Transverse colon (tissue), 4 donors: Measurements from ENCODE around the gene MBNL2. TPM values are rescaled to one million over a fixed set of nuclear protein-coding genes. Genes with fewer than 3 reads are reported as not detected.

Experiments
- DNase-seq: peaks from one replicate; pipeline ENCODE4 v3.0.0-alpha.2; 2019
- H3K27ac ChIP-seq, 4 donors: fragments of 200-600 bp; sonication (generic); 2 replicates each; pipeline ENCODE4 v1.5.1; 2016 to 2018; ENCODE audit warnings: inconsistent platforms in 4 of 4
- H3K27me3 ChIP-seq: fragments of 200-600 bp; sonication (generic); 2 replicates; pipeline ENCODE4 v1.5.1; 2017; ENCODE audit warnings: inconsistent platforms
- H3K36me3 ChIP-seq, 4 donors: fragments of 200-600 bp; sonication (generic); 2 replicates each; pipeline ENCODE4 v1.5.1; 2017 to 2019; ENCODE audit warnings: inconsistent platforms in 4 of 4
- H3K4me1 ChIP-seq, 4 donors: fragments of 200-600 bp; sonication (generic); 2 replicates each; pipeline ENCODE4 v1.5.1; 2017 to 2020; ENCODE audit warnings: inconsistent platforms in 4 of 4
- H3K4me3 ChIP-seq, 4 donors: fragments of 200-600 bp; sonication (generic); 1 replicate in 1 of 4; 2 replicates in 3 of 4; pipeline versions ENCODE4 v1.5.1 to v1.6.1; 2017 to 2019; ENCODE audit warnings: inconsistent platforms in 4 of 4
- H3K9me3 ChIP-seq, 2 donors: fragments of 200-600 bp; sonication (generic); 2 replicates each; pipeline ENCODE4 v1.5.1; 2017 to 2019; ENCODE audit warnings: inconsistent platforms in 2 of 2
- CTCF ChIP-seq, 5 experiments: fragments of 200-600 bp in 3 of 5; fragments of 450-650 bp in 2 of 5; sonication (generic) in 3 of 5; IDR thresholded peaks; 1 replicate in 2 of 5; 2 replicates in 3 of 5; pipeline ENCODE4 v1.5.1; 2016 to 2017; ENCODE audit warnings: antibody characterized with exemption in 5 of 5, inconsistent platforms in 3 of 5, mild to moderate bottlenecking in 2 of 5, moderate library complexity in 1 of 5
- EP300 ChIP-seq: sonication (generic); formaldehyde crosslinking; IDR thresholded peaks from one replicate; pipeline ENCODE4 v1.6.1; 2017; ENCODE audit warnings: antibody characterized with exemption, low read depth
- POLR2A ChIP-seq: fragments of 450-650 bp; IDR thresholded peaks from one replicate; pipeline ENCODE4 v1.6.1; 2016; ENCODE audit warnings: antibody characterized with exemption, mild to moderate bottlenecking, moderate library complexity
- POLR2AphosphoS5 ChIP-seq, 3 donors: sonication (generic); formaldehyde crosslinking; IDR thresholded peaks; one replicate each; pipeline ENCODE4 v1.6.1; 2016; ENCODE audit warnings: antibody characterized with exemption in 3 of 3
- WGBS, 2 donors: methylation state at CpG; one replicate each; pipeline ENCODE4 v1.1.5; 2018; ENCODE audit warnings: low coverage in 1 of 2; 5-methylcytosine and 5-hydroxymethylcytosine counted together
- in situ Hi-C, 4 donors: fragments of 200-750 bp; cut with MboI; loops; one replicate each; pipeline versions ENCODE4 v1.15.0 to v1.15.1; 2017; ENCODE audit warnings: low sequenced_read_pairs in 3 of 4, low pct_ligation_motif_present in 1 of 4, low pct_unique_long_range_greater_than_20kb in 1 of 4
- intact Hi-C: fragments of 100-400 bp; cut with DNase I; formaldehyde crosslinking; loops from one replicate; pipeline ENCODE4 v1.15.1; 2023; ENCODE audit warnings: low total_unique reads
- total RNA-seq, 4 donors: library from RNA; depleted of rRNA; stranded (reverse); fragments of >200 nt; gene quantifications; one replicate each; pipeline ENCODE4 v1.1.0, GENCODE V29; 2016

Gene MBNL2
- total RNA-seq, 4 donors from 2014 or later: 26.9 to 53.7 (median 46.1) TPM

GRCh38 chr13:97425590-97425989 is 203.5 kb downstream of the MBNL2 start:
- TF ChIP-seq CTCF (IDR thresholded peaks at IDR 0.05): no peak
- no peak for TF ChIP-seq EP300
- no peak for TF ChIP-seq POLR2AphosphoS5 (IDR thresholded peaks at IDR 0.05)
- no peak for TF ChIP-seq POLR2A
- peaks cover 0 to 17% (median 8%) of the 10 kb centered on the region in 4 donors for H3K4me1 ChIP-seq
- no peaks in the 10 kb centered on the region for H3K27me3 ChIP-seq
- H3K36me3 ChIP-seq: no peaks in the 10 kb centered on the region
- 74 to 86% methylated on average over 1 to 2 of the region's 2 CpGs for WGBS, 2 donors
- H3K27ac ChIP-seq: no peak overlapping the region
- no peaks in the 10 kb centered on the region for H3K9me3 ChIP-seq
- H3K4me3 ChIP-seq: no peak overlapping the region
- in situ Hi-C loops: no loop called here
- intact Hi-C loops: no loop called here
- DNase-seq: no peak

GRCh38 chr13:97426695-97427094 is 204.6 kb downstream of the MBNL2 start:
- Histone ChIP-seq H3K27ac (no peak overlapping the region), H3K27me3 (no peaks in the 10 kb centered on the region), H3K4me3 (no peak overlapping the region), H3K4me1 (peaks cover 0 to 28% (median 18%) of the 10 kb centered on the region in 4 donors), H3K36me3 (no peaks in the 10 kb centered on the region), H3K9me3 (no peaks in the 10 kb centered on the region)
- WGBS, 2 donors: 92 to 96% methylated on average over 3 of the region's 3 CpGs
- DNase-seq: no peak
- TF ChIP-seq CTCF (IDR thresholded peaks at IDR 0.05): no peak
- no peak for TF ChIP-seq POLR2AphosphoS5 (IDR thresholded peaks at IDR 0.05)
- in situ Hi-C loops: no loop called here
- intact Hi-C loops: no loop called here

- Histone ChIP-seq H3K4me1 (peaks cover 0 to 29% (median 22%) of the 10 kb centered on the region in 4 donors), H3K36me3 (no peaks in the 10 kb centered on the region), H3K27me3 (no peaks in the 10 kb centered on the region), H3K27ac (peak overlapping the region; percentile 4 to 100 (median 24)), H3K9me3 (no peaks in the 10 kb centered on the region), H3K4me3 (no peak overlapping the region)
- 76 to 78% methylated on average over 6 of the region's 6 CpGs for WGBS, 2 donors
- no peak for DNase-seq
- intact Hi-C loops: loop anchor here (5.0 kb wide), 1 partner anchor 132 kb away; no protein-coding TSS in a partner anchor
- TF ChIP-seq POLR2AphosphoS5 (IDR thresholded peaks at IDR 0.05): peak in 1 of 3 donors; percentile 8
- TF ChIP-seq CTCF (IDR thresholded peaks at IDR 0.05): no peak
- in situ Hi-C loops: loop anchor here in 1 of 4 donors (10.0 kb wide), 1 partner anchor 205 kb away; the partner anchor contains the start of gene MBNL2
Observed at GRCh38 chr13:97429681-97430081, 207.5 kb downstream of the MBNL2 start.

GRCh38 chr13:97430296-97430695 is 208.2 kb downstream of the MBNL2 start:
- intact Hi-C loops: loop anchor here (5.0 kb wide), 1 partner anchor 133 kb away; no protein-coding TSS in a partner anchor
- Histone ChIP-seq H3K4me1 (peaks cover 0 to 34% (median 22%) of the 10 kb centered on the region in 4 donors), H3K27me3 (no peaks in the 10 kb centered on the region), H3K9me3 (no peaks in the 10 kb centered on the region), H3K36me3 (no peaks in the 10 kb centered on the region), H3K27ac (peak overlapping the region; percentile 4 to 100 (median 53)), H3K4me3 (no peak overlapping the region)
- WGBS, 2 donors: 54 to 62% methylated on average over 4 of the region's 4 CpGs
- in situ Hi-C loops: loop anchor here in 1 of 4 donors (10.0 kb wide), 1 partner anchor 205 kb away; the partner anchor contains the start of gene MBNL2
- no peak for TF ChIP-seq POLR2AphosphoS5 (IDR thresholded peaks at IDR 0.05)
- DNase-seq: no peak
